GM21423 (cell line): ENCODE data around the gene DDX3X.
"Not testable (repeated sequence)": the region's sequence is repeated elsewhere in the genome, so short reads cannot be mapped to it uniquely, and the experiment has no call there.

Experiments
- ATAC-seq: cut with Tn5 transposase; IDR thresholded peaks from one replicate; pipeline ENCODE4 v1.9.1; 2021; ENCODE audit warnings: mild to moderate bottlenecking, moderate library complexity; ENCODE audit not compliant: unreplicated experiment

Gene DDX3X

DNA sequence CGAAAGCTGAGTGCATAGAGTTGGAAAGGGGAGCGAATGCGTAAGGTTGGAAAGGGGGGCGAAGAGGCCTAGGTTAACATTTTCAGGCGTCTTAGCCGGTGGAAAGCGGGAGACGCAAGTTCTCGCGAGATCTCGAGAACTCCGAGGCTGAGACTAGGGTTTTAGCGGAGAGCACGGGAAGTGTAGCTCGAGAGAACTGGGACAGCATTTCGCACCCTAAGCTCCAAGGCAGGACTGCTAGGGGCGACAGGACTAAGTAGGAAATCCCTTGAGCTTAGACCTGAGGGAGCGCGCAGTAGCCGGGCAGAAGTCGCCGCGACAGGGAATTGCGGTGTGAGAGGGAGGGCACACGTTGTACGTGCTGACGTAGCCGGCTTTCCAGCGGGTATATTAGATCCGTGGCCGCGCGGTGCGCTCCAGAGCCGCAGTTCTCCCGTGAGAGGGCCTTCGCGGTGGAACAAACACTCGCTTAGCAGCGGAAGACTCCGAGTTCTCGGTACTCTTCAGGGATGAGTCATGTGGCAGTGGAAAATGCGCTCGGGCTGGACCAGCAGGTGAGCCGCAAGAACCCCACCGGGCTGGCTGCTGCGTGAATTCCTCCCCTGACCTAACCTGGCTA, at the start of gene DDX3X:
Gene DDX3X (plus strand): TSS at position 419 of the 619 bp plus-strand sequence. CDS start 91 bp downstream, at position 510.
- ATAC-seq = peak; percentile 39

DNA sequence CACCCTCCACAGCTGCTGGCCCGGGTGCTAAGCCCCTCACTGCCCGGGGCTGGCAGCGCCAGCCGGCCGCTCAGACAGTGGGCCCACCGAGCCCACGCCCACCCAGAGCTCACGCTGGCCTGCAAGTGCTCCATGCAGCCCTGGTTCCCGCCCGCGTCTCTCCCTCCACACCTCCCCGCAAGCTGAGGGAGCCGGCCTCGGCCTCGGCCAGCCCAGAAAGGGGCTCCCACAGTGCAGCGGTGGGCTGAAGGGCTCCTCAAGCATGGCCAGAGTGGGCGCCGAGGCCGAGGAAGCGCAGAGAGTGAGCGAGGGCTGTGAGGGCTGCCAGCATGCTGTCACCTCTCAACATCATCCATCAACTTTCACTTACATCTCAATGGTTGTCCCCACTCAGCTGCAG, 48.0 kb upstream of the DDX3X start:
- ATAC-seq = not testable (repeated sequence)

DNA sequence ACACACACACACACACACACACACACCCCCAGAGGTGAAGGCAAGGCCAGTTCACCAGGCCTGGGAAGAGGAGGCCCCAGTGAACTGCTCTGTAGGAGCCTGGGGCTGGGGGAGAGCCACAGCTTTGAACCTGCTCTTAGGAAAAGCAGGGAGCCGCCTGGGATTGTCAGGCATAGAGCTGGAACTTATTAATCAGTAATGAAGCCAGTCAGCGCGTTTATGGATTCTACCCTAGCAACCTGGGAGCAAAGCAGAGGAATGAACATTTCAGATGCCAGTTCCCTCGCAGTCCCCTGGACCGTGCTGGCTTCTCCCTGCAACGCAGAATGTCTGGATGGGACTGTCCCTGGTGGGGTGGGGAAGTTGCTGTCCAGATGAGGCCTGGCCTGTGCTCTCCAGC, 45.3 kb upstream of the DDX3X start:
- no peak for ATAC-seq

DNA sequence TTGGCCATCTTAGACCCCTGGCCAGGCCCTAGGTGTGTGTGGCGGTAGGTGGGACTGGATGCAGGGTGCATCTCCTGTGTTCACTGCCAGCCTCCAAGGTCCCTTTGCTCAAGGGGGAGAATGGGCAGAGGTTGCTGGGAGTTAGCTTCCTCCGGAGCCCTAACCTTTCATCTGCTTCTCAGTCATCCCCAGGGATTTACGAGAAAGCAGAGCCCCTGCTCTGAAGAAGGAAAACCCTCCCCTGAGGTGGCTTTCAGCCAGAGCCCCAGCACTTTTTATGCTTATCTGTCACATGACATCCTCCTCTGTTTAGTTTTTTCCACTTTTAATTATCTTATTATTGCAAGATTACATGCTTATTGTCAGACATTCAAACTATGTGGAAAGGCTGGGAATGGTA, 44.9 kb upstream of the DDX3X start:
- ATAC-seq = no peak

DNA sequence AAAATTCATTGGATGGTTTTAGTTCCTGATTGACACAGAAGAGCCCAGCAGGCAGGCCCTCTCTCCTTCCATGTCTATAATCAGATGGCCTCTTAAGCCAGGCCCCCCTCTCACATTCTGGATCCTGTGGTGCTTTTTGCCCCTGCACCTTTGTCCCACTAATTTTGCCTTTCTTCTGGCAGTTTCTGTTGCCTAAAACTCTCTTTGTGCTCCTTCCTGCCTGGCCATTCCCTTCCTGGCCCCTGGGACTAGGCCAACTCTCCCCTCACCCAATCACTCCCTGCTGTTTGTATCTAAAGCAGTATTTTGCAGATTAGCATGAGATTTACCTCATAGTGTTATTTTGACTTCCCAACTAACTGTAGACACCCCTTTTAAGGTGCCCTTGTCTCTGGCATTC, 42.7 kb upstream of the DDX3X start:
- no peak for ATAC-seq

DNA sequence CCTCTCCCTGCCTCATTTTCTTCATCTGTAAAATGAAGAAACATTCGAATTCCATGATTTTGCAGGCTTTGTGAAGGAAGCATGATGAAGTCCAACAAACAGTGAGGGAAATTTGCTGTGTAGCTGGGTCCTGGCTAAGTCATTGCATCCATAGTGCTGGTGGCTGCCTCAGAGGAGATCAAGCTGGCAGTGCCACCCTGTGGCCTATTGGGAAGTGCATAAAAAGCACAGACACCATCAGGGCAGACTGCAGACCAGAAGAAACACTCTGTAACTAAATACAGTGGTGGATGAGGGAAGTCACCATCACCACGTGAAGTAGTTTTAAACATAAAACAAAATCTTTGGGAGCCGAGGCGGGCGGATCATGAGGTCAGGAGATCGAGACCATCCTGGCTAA, 40.7 kb upstream of the DDX3X start:
- no peak for ATAC-seq

DNA sequence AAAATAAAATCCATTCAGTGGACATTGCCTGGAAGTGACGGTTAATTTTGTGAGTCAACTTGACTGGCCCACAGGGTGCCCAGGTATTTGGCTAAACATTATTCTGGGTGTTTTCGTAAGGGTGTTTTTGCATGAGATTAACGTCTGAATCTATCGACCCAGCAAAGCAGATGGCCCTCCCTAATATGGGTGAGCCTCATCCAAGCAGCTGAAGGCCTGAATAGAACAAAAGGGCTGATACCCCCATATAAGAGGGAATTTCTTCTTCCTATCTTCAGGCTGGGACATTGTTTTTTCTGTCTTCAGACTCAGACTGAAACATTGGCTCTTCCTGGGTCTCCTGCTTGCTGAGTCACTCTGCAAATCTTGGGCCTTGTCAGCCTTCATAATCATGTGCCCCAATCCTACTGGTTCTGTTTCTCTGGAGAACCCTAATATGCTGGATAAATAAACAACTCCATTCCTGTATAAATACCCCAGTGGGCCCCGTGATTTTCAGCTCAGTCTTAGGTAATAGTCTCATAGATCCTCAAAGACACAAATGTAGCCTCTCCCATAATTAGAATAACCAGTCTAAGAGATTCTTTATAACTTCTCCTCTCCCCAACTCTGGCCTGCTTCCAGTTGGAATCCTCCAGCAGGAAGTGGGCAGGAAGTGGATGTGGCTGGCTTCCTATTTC, 33.1 kb upstream of the DDX3X start:
- ATAC-seq = no peak

DNA sequence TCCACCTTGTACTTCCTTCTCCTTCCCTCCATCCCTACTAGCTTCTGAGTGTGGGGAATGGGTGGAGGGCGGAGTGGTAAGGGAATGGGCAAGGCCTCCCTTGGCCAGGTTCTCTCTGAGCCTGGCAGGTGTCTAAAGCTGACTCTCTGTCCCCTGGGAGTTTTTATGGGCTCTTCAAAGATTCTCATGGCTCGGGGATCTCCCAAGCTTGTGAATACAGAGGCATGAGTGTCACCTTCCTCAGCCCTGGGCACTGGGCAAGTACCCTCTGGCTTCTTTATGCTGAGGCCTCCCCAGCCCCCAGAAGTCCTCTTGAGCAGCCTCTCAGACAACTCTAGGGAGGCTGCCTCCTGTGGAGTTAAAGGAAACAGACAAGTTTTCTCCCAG, 32.5 kb upstream of the DDX3X start:
- no peak for ATAC-seq

DNA sequence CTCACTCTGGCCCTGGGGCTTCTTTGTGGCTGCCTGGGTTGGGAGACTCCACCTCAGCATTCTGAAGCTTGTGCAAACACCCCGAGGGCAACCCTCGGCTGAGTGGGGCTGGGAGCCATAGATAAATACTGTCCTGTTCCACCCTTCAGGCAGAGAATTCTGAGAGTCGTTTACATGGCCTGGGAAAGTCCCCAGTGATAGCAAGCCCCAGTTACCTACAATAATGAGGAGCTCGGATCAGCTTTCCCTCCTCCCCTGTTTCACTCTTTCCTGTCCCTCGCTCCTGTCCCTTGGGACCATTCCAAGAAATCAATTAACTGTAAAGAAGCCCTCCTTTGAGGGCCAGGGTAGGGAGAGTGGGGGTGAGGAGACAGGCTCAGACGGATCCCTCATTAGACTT, 31.6 kb upstream of the DDX3X start:
- no peak for ATAC-seq

DNA sequence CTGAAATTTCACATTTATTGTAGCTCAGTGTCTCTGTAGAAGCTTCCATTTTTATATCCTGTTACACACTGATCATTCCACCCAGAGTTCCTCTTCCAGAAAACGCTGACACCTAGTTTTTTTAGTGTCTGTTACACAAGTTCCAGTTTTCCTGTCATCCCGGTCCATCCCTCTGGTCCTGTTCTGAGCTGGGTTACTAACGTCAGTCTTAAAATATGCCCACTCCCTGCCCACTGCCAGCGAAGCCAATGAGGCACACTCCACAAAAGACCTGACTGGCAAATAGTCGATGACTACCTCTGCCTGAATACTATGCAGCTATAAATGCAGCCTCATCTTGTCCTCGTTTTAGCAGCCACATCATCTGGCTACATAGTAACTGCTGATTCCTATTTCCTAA, 30.9 kb upstream of the DDX3X start:
- no peak for ATAC-seq

DNA sequence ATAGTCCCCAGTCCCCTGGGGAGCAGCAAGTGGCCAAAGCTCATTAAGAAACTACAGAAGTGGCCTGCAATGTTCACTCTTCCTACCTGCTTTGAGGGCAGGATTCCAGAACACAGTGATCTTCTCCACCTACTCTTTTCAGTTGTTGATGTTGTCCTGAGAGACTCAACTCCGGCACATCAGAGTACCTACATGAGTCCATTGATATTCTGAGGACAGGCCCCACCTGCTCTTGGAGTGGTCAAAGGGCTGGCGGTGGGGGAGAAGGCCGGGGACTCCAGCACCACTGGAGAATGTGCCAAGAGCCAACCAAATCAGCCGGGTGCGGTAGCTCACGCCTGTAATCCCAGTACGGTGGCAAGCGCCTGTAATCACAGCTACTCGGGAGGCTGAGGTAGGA, 29.8 kb upstream of the DDX3X start:
- no peak for ATAC-seq

DNA sequence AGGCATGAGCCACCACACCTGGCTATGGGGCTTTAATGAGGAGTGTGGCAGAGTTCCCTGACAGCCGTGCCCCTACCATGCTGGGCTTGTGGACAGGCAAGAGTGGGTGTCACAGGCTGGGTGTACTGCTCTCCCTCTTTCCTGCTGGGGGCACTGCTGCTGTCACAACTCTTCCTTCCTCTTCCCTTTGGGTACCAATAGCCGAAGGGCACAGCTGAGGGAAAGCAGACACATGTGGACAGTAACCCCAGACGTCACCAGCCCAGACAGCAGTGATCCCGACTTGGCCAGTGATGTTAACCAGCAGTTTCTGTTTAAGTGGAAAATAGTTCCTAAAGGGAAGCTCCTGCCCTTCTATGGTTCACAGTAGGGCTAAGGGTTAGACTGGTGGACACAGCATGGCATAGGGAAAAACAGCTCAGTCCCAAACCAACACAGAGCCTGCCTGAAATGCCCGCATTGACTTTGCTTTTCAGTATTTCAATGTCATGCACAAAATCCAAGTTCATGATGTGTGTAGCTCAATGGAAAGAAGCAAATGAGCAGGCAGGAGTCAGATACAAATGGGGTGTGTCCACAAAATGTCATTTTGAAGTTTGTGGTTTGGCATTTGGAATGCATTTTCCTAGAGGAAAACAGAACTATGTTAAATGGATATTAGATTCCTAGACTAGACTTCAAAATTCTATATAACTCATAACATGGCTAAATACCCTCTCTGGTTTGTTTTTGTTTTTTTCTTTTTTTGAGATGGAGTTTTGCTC, 24.9 kb upstream of the DDX3X start:
- ATAC-seq = no peak

DNA sequence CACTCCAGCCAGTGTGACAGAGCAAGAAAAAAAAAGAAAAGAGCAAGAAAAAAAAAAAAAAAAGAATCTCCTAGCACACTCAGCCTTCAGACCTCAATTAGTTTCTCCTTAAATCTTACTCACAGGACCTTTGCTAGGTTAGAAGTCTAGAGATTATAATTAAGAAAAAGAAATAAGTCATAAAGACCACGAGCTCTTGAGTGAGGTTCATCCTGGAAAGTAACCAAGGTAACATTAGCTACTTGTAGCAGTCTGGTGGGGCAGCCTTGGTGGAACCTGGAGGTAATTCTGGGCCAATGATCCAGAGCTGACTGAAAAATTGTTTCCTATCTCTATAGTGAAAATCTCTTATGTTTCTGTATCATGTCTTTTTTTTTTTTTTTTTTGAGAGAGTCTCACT, 21.2 kb upstream of the DDX3X start:
- no peak for ATAC-seq

DNA sequence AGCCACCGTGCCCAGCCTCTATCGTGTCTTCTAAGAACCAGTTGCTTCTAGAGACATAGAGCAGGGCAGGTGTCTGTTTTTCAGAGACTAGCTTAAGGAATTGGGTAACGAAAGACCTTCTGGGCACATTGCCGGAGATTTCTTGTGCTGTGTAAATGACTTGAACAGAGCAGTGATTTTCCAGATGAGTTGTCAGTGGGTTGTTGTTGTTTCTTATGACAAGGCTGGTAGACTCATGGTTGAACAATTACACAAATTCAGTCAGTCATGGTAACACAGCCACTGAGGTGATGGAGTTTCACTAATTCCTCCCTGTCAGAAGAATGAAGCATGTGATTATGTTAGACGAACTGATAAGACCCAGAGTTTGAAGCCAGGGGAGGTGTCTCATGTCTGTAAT, 20.5 kb upstream of the DDX3X start:
- no peak for ATAC-seq

DNA sequence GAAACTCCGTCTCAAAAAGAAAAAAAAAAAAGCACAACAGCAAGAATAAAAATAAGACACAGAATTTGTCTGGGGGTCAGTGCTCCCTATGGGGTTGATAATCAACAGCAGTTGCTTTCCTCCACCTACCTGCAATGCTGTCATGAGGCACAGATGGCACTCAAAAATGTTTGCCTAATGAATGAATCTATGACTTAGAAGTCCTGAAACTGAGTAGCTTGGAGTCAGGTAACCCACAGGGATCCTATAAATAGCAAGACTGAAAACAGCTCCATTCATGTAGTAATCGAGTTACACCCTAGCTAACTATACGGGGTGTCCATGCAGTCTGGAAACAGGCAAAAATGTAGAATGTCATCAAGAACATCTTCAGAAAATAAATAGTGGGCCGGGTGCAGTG, 19.8 kb upstream of the DDX3X start:
- no peak for ATAC-seq

DNA sequence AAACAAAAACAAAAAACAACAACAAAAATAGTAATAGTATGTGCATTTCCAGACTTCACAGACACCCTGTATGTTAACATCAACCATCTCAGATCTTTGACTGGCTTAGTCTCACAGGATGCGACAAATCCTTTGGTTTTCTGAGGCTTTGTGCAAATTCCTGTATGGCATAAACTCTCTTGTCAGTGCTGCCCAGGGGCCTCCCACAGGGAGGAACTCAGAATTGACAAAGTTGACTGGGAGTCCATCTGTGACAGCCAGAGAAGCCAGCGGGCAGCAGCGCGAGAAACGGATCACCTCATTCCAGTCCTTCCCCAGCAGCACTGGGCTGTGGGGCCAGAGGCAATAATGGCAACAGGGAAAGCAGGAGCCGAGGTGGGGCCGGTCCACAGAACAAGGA, 19.1 kb upstream of the DDX3X start:
- no peak for ATAC-seq

DNA sequence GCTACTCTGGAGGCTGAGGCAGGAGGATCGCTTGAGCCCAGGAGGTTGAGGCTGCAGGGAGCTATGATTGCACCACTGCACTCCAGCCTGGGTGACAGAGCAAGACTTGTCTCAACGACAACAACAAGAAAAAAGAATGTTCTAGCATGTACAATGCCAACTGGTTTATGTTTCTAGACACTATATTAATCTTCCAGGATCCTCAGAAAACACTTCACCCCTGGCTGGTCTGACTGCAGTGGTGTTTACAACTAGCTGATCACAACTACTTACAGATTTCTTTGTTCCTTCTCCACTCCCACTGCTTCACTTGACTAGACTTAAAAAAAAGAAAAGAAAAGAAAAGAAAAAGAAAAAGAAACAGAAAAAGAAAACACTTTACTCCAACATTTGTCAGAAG, 17.7 kb upstream of the DDX3X start:
- not testable (repeated sequence) for ATAC-seq

DNA sequence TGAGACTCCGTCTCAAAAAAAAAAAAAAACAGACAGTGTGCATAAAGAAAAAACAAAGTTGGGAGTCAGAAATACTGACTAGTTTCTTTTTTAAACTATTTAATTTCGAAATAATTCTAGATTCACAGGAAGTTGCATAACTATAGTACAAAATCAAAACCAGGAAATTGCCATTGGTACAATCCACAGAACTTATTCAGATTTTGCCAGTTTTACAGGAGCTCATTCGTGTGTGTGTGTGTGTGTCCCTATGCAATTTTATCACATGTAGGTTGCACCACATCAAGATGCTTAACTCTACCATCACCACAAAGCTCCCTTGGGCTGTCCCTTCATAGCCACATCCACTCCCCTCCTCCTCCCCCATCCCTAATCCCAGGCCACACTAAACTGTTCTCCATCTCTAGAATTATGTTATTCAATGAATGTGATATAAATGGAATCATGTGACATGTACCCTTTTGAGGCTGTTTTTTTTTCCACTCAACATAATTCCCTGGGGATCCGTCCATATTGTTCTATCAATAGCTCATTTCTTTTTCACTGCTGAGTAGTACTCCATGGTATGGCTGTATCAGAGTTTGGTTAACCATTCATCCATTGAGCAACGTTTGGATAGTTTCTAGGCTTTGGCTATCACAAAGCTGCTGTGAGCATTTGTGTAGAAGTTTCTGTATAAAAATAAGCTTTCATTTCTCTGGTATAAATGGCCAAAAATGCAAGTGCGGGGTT, 16.3 kb upstream of the DDX3X start:
- ATAC-seq = no peak

DNA sequence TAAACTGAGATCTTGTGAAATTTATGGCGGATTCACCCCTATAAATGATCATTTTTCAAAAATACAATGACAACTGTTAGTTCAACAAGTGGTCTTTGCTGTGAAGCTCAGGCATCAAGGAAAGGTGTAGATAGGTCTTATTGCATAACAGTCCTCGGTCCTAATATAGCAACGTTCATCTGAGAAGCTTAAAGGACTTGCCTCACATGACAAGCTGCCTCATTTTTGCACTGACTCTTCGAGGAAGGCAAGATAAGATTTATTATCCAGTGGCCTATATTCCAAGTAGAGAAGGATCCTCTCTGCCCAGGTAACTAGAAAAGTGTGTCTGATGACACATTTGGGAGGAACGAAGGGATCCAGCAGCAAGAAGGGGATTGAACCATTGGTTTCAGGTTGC, 13.6 kb upstream of the DDX3X start:
- ATAC-seq = no peak

DNA sequence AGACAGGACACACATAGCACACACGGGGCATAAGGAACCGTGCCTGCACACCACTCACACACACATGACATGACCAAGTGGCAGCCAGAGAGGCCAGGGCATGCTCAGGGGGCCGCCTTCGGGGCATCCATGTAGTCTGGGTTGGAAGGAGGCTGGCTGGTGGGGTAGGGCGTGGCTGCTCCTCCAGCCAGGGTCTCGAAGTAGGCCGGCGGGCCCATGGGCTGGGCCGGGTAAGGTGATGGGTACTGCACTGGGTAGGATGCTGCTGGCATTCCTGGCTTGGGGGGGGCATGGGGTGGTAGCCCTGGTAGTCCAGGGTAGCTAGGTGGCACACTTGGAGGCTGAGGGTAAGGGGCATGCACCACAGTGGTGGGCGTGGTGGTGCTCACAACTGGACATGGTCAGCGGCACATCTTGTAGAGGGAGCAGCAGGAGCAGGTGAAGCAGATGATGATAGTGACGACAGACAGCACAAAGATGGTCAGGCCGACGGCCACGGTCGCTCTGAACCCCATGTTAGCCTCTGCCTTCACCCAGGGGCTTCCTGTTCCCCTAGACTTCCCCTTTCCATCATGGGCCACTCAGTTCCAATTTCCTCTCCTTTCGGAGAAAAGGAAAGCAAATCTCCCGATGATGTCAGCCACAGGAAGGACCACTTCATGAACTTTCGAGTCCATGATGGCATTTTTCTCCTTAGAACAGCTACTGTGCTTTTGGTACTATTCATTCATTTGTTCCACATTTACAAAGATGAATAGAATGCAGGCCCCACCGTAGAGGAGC, 10.9 kb upstream of the DDX3X start:
- no peak for ATAC-seq

DNA sequence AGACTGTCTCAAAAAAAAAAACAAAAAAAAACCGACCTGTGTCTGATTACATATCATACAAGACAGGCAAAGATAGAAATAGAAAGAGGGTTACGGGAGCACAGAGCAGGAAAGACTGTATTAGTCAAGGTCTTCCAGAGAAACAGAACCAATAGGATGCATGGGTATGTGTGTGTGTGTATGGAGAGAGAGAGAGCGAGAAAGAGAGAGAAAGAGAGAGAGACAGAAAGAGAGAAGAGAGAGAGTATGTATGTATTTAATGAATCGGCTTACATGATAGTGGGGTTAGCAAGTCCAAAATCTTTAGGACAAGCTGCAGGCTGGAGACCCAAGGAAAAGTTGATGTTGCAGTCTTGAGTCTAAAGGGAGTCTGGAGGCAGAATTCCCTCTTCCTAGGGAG, 7.5 kb upstream of the DDX3X start:
- ATAC-seq = no peak
